Measurements from ENCODE around the gene LGI2.
A peak's percentile ranks its signal among the peaks of the same experiment; 100 is the strongest.
"Not testable (repeated sequence)": the region's sequence is repeated elsewhere in the genome, so short reads cannot be mapped to it uniquely, and the experiment has no call there.

The LGI2 gene, protein sequence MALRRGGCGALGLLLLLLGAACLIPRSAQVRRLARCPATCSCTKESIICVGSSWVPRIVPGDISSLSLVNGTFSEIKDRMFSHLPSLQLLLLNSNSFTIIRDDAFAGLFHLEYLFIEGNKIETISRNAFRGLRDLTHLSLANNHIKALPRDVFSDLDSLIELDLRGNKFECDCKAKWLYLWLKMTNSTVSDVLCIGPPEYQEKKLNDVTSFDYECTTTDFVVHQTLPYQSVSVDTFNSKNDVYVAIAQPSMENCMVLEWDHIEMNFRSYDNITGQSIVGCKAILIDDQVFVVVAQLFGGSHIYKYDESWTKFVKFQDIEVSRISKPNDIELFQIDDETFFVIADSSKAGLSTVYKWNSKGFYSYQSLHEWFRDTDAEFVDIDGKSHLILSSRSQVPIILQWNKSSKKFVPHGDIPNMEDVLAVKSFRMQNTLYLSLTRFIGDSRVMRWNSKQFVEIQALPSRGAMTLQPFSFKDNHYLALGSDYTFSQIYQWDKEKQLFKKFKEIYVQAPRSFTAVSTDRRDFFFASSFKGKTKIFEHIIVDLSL

DNA sequence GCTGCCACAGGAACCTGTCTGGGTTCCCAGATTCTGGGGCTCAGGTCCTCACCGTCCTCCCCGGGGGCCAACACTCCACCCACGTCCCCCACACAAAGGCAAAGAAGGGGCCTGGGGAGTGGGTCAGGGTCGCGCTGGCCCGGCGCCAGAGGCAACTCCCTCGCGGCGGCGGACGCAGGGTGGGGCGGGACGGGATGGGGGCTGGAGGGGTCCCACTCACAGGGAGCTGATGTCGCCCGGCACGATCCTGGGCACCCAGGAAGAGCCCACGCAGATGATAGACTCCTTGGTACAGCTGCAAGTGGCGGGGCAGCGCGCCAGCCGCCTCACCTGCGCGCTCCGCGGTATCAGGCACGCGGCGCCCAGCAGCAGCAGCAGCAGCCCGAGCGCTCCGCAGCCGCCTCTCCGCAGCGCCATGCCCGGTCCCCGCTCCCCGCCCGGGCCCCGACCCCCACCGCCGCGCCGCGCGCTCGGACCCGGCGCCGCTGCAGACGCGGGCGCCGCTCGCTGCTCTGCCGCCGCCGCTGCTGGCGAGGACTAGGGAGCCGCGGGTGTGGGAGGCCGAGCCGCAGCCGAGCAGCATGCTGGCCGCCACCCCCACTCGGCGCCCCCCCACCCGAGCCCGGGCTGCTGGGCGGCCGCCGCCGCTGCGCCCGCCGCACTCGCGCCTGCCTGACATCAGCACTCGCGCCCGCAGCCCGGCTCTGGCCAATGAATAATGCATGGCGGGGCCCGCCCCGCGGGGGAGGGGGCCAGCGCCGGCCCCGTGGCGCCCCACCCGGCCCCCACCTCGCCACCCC lies at the start of gene LGI2:
LGI2 (minus strand) TSS at position 670 of the 800 bp plus-strand sequence; CDS start at position 417, 253 bp downstream.
- DNase-seq: no peak

DNA sequence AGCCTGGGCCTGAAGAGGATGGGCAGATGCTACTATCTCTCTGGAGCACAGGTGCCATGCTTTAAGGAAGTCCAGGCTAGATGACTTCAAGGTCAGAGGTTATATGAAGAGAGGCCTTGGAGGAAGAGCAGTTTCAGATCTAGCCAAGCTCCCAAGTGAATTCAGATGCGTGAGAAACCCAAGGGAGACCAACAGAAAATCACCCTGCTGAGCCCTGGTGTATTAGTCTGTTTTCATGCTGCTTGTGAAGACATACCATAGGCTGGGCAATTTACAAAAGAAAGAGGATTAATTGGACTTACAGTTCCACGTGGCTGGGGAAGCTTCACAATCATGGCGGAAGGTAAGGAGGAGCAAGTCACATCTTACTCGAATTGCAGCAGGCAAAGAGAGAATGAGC lies 47.8 kb upstream of the LGI2 start:
- no peak for DNase-seq

DNA sequence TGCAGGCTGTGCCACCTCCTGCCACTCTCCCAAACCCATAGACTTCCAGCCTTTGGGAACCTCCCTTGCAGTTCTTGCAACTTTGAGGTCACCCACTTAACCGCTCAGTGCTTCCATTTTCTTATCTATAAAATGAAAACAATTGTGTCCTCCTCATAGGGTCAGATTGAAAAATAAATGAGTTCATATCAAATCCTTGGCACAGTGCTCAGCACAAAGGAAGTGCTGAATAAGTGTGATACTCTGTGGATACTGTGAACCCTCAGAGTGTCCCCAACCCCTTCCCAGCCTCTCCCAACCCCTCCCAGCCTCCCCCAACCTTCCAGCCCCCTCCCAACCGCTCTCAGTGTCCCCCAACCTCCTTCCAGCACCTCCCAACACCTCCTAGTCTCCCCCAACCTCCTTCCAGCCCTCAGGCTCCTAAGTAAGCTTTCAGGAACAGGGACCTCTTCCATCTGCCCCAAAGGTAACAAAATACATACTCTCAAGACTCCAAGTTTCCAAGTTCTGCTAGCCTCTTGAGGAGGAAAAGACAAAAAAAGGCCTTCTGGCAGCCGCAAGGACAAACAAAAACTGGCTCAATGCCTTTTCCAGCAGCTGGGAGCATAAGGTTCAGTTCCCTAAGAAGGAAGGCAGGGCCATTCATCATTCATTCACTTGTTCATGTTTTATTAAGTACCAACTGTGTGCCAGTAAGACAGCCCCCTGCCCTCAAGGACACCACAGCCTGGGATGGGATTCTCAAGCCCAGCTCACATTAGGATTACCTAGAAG lies 46.1 kb upstream of the LGI2 start:
- DNase-seq: peak in 1 of 2 experiments; percentile 22

DNA sequence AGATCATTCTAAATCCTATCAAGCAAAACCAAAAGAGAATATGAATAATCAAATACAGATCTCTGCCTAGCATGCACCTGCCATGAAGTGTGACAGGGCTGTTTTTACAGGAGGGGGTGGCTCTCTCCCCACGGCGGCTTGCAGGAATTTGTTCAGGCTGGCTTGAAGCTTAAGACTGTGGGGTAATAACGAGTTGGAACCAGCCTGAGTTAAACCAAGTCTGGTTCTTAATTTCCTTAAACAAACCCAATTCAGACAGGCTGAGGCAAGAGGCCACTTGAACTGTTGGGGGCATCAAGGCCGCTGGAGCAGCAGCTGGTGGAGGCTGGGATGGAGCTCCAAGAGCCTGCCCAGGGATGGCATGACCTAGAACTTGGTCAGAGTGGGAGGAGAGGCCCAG lies 45.1 kb upstream of the LGI2 start:
- no peak for DNase-seq

DNA sequence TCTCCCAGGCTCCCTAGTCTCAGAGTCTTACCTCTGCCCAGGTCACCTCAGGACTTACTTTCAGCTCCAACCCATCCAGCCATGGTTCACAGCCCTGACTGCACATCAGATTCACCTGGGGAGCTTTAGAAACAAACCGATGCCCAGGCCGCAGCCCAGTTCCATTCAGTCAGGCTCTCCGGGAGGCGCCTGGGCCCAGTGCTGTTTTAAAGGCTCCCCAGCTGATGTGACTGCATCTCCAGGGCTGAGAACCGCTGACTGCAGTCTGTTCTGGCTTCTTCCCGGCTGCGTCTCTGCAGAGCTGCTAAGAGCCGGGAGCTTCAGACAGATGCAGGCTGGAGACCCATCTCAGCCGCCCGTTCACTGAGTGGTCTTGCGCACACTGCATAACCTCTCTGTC lies 44.4 kb upstream of the LGI2 start:
- DNase-seq: no peak

DNA sequence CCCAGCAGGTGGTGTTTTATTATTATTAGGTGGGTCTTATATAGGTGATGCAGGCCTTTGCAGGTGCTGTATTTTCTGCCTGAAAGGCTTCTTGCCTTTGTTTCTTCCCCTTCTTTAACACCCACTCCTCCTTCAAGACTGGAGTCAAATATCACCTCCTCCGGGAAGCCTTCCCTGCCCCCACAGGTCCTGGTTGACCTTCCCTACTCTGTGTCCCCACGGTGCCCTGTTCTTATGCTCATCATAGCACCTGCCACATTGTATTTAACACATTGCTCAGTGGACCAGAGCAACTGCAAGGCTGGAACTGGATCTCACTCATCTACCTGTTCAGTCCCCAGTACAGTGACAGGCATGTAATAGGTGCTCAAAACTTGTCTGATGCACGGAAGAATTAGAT lies 39.8 kb upstream of the LGI2 start:
- DNase-seq: no peak

DNA sequence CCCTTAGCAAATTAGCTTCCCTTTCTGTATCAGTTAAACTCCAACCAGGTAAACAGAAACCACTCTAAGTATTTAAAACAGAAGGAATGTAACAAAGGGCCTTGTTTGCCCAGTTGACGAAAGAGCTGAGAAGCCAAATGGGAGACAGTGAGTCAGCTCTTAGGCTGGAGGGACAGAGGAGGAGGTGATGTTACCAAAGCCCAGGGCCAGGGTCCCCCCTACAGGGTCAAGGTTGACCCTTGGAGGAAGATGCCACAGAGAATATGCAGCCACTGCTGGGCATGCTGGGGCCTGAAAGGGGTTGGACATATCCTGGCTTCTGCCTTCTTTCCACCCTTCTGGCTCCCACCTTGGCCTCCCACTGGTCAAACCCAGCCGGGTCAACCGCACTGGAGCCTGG lies 38.3 kb upstream of the LGI2 start:
- DNase-seq: no peak

DNA sequence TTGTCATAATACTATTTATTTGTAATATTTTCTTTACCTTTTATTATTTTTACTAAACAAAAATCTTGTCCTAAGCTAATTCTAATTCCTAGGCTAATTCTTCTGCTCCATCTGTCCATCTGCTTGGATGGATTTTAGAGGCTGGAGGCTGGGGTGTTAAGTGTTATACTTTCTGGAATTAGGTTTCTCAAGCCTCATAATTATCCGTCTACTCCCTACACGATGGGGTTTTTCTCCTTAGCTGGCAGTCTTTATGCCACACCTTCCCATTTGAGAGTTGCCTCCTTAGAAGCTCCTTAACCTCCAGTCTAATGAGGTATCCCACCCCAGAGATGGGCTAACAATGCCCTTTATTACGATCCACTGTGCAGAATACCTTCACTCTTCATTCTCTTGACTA lies 37.6 kb upstream of the LGI2 start:
- DNase-seq: no peak

DNA sequence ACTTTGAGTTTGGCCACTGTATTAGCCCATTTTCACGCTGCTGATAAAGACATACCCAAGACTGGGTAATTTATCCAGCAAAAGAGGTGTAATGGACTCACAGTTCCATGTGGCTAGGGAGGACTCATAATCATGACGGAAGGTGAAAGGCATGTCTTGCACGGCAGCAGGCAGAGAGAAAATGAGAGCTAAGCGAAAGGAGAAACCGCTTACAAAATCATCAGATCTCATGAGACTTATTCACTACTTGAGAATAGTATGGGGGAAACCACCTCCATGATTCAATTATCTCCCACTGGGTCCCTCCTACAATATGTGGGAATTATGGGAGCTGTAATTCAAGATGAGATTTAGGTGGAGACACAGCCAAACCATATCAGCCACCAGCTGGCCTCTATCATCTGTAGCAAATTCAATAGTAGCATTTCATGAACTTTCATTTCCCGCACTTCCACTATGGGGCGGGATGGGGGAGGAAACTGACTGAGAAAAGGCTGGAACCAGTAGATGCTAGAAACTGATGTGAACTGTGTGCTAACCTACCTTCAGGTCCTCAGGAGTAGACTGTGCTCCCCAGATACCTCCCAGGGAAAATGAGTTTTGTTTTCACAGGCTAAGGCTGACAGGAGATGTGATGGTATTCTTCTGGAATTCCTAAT lies 35.3 kb upstream of the LGI2 start:
- no peak for DNase-seq

DNA sequence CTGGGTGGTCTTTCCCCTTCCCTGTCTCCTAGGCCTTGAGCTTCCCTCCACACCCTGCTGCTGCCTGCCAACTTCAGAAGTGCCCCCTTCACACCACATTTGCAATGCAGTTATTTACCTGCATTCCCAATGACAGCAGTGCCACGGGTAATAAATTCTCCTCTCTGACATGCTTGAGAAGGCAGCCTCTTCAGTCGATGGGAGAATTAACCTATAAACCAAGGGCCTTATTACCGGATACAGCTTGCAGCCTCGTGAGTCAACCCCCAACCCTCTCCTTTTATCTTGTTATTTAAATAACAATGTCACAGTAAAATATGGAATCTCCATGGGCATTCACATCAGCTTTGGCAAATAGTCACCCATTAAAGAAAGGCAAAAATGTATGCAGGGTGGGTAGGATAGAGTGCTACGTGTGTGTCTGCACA lies 34.7 kb upstream of the LGI2 start:
- no peak for DNase-seq

DNA sequence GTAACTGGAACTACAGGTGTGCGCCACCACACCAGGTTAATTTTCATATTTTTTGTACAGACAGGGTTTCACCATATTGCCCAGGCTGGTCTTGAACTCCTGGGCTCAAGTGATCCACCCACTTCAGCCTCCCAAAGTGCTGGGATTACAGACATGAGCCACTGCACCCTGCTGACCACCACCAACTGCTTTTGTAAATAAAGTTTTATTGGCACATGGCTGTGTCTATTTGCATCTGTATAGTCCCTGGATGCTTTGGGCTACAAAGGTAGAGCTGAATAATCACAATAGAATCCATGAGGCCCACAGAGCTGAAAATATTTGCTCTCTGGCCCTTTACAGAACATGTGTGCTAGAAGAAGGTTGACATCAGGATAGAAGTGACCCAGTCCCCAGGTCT lies 33.7 kb upstream of the LGI2 start:
- not testable (repeated sequence) for DNase-seq

DNA sequence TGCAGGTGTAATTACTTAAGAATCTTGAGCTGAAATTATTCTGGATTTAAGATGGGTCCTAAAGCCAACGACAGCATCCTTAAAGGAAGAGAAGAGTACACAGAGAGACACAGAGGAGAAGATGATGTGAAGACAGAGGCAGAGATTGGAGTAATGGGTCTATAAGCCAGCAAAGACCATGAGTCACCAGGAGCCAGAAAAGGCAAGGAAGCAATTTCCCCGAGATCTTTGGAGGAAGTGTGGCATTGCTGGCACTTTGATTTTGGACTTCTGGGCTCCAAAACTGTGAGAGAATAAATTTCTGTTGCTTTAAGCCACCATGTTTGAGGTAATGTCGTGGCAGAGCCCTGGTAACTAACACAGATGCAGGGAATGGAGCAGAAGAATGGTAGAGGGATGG lies 32.4 kb upstream of the LGI2 start:
- DNase-seq: no peak

DNA sequence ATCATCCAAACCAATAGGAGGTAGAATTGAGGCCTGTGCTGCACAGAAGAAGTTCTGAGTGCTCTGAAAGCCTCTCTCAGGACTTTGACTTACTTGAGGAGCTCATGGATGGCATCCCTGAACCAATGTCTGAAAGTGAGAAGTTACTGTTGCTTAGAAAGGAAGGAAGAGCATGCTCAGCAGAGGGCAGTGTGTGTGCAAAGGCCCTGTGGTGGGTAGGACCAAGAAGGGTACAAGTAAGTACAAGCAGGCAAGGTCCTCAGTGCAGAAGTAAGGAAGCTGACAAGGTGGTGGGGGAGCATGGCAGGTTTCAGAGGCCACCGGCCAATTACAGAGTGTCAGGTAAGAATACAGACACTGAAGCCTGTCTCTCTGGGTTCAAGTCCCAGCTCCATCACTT lies 31.4 kb upstream of the LGI2 start:
- DNase-seq: no peak

DNA sequence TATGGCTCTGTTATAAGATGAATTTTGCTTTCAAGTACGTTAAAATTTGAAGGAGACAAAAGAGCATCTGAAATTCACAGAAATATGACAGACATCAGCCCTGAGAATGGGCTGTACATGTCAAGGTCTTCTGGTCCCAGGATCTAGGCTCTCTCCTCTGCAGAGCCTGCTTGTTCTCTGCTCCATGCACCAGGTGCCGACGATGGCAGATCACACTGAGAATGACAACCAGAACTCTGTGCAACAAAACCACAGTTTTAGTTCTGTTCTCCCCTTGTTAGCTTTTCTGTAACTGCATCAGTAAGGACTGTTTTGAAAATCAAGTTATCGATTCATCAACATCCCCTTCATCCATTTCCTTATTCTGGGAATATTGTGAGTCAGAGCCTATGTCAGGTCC lies 30.9 kb upstream of the LGI2 start:
- DNase-seq: no peak

DNA sequence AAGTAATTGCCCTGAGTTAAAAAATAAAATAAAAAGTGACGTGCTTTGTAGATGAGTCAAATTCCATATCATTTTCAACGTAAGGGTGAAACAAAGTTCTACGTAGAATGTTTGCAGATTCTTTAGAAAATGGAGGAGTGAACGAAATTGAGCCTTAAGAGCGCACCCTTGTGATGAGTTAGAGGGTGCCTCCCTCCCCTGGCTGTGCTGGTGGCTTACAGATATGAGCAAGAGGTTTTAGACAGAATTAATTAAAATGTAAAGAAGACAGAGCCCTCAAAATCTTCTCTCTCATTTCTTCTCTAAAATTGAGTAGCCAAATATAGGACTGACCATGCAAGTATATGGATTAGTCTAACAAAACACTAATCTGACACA lies 30.2 kb upstream of the LGI2 start:
- DNase-seq: no peak

DNA sequence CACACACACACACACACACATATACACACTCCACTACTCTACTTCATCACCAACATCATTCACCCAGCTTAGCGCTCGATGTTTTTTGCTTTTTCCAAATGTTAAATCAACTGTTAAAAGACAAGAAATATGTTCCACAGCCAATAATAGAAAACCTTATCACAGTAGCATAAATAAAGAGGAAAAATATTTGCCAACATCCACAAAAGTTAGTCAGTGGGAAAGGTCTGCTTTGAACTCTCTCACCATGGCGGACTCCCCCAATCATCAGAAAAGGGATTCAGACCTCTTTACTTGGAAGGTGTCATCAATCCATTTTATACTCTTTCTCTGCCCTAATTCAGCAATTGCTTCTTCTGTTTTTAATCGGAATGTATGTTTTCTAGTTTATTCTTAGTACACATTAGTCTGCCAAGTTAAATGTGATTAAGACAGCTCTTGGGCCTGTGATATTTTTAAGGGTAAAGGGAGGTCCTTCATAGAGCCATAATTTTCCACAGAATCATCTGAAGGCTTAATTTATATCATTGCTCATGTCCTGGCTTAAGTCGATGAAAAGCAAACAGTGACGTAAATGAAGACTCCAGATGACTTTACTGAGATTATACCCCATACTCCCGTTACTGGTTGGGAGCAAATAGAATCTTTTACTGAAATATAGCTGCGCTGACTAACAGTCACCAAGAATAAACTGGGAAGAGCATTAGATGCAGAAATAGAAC lies 29.7 kb upstream of the LGI2 start:
- DNase-seq: no peak

DNA sequence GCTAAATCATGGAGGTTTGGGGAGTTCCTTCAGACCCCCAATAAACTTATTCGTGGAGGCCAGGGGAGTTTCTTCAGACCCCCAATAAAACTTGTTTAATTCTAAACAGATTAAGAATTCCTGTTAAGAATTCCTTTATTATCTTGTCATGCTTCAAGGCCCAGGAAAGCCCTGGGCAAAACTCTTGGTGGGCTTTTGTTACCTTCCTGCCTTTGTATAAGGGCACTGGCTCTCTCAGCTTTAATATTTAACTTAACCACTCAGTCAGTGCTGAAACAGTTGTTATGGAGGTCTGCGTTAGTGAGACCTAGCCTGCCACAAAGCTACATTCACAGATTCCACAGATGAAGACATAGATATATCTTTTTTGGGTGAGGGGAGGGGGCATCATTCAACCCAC lies 29.0 kb upstream of the LGI2 start:
- DNase-seq: no peak

DNA sequence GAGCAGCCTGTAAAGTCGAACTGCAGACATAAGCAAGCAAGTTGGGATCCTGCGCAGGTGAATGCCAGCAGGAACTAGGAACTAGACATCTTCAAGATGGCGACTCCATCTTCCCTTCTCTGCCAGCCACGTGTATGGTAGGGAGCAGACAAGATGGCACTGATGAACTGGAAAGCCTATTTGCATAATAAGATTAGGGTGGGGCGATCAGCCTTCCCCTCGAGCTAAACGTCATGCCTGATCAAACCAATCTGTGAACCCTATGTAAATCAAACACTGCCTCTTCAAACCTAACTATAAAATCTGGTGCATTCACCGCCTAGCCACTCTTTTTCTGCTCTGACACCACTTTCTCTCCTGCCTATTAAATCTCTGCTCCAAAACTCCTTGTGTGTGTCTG lies 28.1 kb upstream of the LGI2 start:
- DNase-seq: no peak

DNA sequence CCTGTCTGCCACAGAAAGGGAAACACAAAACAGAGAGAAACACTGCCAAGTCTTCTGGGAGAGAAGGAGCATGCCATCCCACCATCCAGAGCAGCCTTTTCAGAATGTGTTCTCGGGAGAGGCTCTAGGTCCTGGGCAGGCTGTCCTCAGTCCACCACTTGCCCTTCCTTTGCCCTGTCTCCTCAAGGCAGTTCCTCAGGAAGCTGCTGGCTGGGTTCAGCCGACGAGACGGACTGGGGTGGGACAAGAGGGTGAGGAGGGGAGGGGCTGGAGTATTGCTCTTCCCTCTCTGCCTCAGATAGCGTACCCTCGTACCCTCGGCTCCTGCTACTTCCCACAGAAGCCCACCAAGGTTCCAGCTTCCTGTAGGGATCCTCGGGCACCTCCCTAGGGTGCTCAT lies 26.6 kb upstream of the LGI2 start:
- DNase-seq: no peak

DNA sequence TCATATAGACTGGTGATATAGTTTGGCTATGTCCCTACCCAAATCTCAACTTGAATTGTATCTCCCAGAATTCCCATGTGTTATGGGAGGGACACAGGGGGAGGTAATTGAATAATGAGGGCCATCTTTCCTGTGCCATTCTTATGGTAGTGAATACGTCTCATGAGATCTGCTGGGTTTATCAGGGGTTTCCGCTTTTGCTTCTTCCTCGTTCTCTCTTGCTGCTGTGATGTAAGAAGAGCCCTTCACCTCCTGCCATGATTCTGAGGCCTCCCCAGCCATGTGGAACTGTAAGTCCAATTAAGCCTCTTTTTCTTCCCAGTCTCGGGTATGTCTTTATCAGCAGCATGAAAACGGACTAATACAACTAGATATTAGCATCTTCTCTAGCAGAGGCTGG lies 21.3 kb upstream of the LGI2 start:
- not testable (repeated sequence) for DNase-seq

DNA sequence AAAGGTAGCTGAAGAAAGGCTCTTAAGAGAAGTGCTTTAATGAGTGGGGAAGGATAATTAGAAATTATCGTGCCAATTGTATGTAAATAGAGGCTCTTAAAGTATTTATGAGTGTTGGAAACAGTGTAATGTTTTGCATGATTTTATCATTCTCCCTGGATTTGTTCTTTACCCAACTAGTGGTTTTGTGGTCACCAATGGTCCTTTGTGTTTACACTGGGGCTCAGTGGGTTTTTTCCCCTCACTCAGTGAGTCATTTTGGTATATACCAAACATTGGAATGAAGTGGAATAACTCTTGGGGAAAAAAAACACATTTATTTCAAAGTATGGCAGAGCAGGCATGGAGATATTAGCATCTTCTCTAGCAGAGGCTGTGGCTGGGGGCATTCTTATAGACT lies 20.8 kb upstream of the LGI2 start:
- no peak for DNase-seq

All from NCI-H446 (cell line).